ENCODE data around the gene TMEM235. TPM values are rescaled to one million over a fixed set of nuclear protein-coding genes. Genes with fewer than 3 reads are reported as not detected.

The TMEM235 gene
- total RNA-seq, 1 experiment from 2014 or later = not detected

GRCh38 chr17:78267253-78268073, 36.0 kb downstream of the TMEM235 start:
- Mint-ChIP-seq H3K27ac (ENCODE audit: low read depth, unreplicated experiment) (no peak overlapping the region), H3K36me3 (ENCODE audit: insufficient read depth, unreplicated experiment) (no peaks in the 10 kb centered on the region), H3K27me3 (ENCODE audit: insufficient read depth, unreplicated experiment) (no peaks in the 10 kb centered on the region), H3K4me3 (ENCODE audit: unreplicated experiment) (no peak overlapping the region), H3K4me1 (ENCODE audit: insufficient read depth, unreplicated experiment) (peaks cover under 1% of the 10 kb centered on the region), H3K9me3 (ENCODE audit: unreplicated experiment) (no peaks in the 10 kb centered on the region)
- TF ChIP-seq CTCF (IDR thresholded peaks at IDR 0.05; ENCODE audit: unreplicated experiment) = no peak
- ChIA-PET POLR2A (no interaction called here), CTCF (interaction anchor here (0.6 kb wide), 1 partner anchor 344 kb away, joined by 3 read pairs; no protein-coding TSS in a partner anchor)
- no peak for DNase-seq (ENCODE audit: unreplicated experiment)
- BruUV-seq (replicated peaks) = no TSS peak
- intact Hi-C loops (cut with micrococcal nuclease) = no loop called here

GRCh38 chr17:78268191-78268874, 36.9 kb downstream of the TMEM235 start:
- H3K27me3 Mint-ChIP-seq (ENCODE audit: insufficient read depth, unreplicated experiment) = no peaks in the 10 kb centered on the region
- H3K27ac Mint-ChIP-seq (ENCODE audit: low read depth, unreplicated experiment) = no peak overlapping the region
- H3K4me1 Mint-ChIP-seq (ENCODE audit: insufficient read depth, unreplicated experiment) = peaks cover 6% of the 10 kb centered on the region
- no peaks in the 10 kb centered on the region for H3K36me3 Mint-ChIP-seq (ENCODE audit: insufficient read depth, unreplicated experiment)
- DNase-seq (ENCODE audit: unreplicated experiment) = no peak
- intact Hi-C loops (cut with micrococcal nuclease) = no loop called here
- TF ChIP-seq CTCF (IDR thresholded peaks at IDR 0.05; ENCODE audit: unreplicated experiment) = no peak
- ChIA-PET CTCF (interaction anchor here (0.6 kb wide), 1 partner anchor 18 kb away, joined by 3 read pairs; no protein-coding TSS in a partner anchor), POLR2A (no interaction called here)
- no peak overlapping the region for H3K4me3 Mint-ChIP-seq (ENCODE audit: unreplicated experiment)
- no peaks in the 10 kb centered on the region for H3K9me3 Mint-ChIP-seq (ENCODE audit: unreplicated experiment)
- BruUV-seq (replicated peaks) = no TSS peak

GRCh38 chr17:78268951-78269905, 37.8 kb downstream of the TMEM235 start:
- Mint-ChIP-seq H3K4me1 (ENCODE audit: insufficient read depth, unreplicated experiment) (peaks cover 6% of the 10 kb centered on the region), H3K9me3 (ENCODE audit: unreplicated experiment) (no peaks in the 10 kb centered on the region), H3K4me3 (ENCODE audit: unreplicated experiment) (no peak overlapping the region), H3K36me3 (ENCODE audit: insufficient read depth, unreplicated experiment) (no peaks in the 10 kb centered on the region), H3K27me3 (ENCODE audit: insufficient read depth, unreplicated experiment) (no peaks in the 10 kb centered on the region), H3K27ac (ENCODE audit: low read depth, unreplicated experiment) (no peak overlapping the region)
- intact Hi-C loops (cut with micrococcal nuclease) = no loop called here
- ChIA-PET CTCF (interaction anchor here (0.6 to 1.5 kb wide), 4 partner anchors 17 to 153 kb away, joined by 3 to 5 read pairs (median 3); no protein-coding TSS in a partner anchor), POLR2A (interaction anchor here (0.9 kb wide), 1 partner anchor 14 kb away, joined by 3 read pairs; no protein-coding TSS in a partner anchor)
- no peak for DNase-seq (ENCODE audit: unreplicated experiment)
- no TSS peak for BruUV-seq (replicated peaks)
- TF ChIP-seq CTCF (IDR thresholded peaks at IDR 0.05; ENCODE audit: unreplicated experiment) = no peak
